ENCODE measurements around the gene CACNG1.

GRCh38 chr17:67007266-67007665, 37.1 kb upstream of the CACNG1 start:
- TF ChIP-seq CTCF (IDR thresholded peaks at IDR 0.05; ENCODE audit: poor library complexity) (no peak), EZH2 (IDR thresholded peaks at IDR 0.05; ENCODE audit: borderline replicate concordance) (no peak)

All from hepatocyte (in vitro differentiated cells).